ENCODE measurements around the gene MACO1. TPM values are rescaled to one million over a fixed set of nuclear protein-coding genes. Genes with fewer than 3 reads are reported as not detected.

Gene MACO1
- polyA plus RNA-seq, 2 of the 4 experiments (the other 2 are of a cell fraction) = 6.3 to 7.5 TPM

- Histone ChIP-seq H3K27ac (no peak overlapping the region), H3K4me3 (no peak overlapping the region), H3K4me2 (no peak overlapping the region), H3K9me3 (no peaks in the 10 kb centered on the region), H3K4me1 (peaks cover 14% of the 10 kb centered on the region; the same call in 2 of the 3 replicates)
- FAIRE-seq (no peak), ATAC-seq (no peak), DNase-seq (ENCODE audit: low read depth in 1 of 2, low spot score in 1 of 2) (no peak)
- ChIA-PET POLR2A (no interaction called here), CTCF (interaction anchor here (1.4 kb wide), 1 partner anchor 27 kb away, joined by 4 read pairs; no protein-coding TSS in a partner anchor)
- 80% methylated on average over 1 of the region's 3 CpGs for WGBS (ENCODE audit: missing lambda C conversion rate)
- TF ChIP-seq, protein P1, sequence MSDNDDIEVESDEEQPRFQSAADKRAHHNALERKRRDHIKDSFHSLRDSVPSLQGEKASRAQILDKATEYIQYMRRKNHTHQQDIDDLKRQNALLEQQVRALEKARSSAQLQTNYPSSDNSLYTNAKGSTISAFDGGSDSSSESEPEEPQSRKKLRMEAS (IDR thresholded peaks at IDR 0.05) = no peak
- TF ChIP-seq HDAC2 (IDR thresholded peaks at IDR 0.05) = no peak
- no peak for TF ChIP-seq HOXB13 (CRISPR knock-in tag; IDR thresholded peaks at IDR 0.05; ENCODE audit: low read depth)
- no peak for TF ChIP-seq EP300 (IDR thresholded peaks at IDR 0.05)
- no peak for TF ChIP-seq JUN (IDR thresholded peaks at IDR 0.05)
- TF ChIP-seq HOXB5 (CRISPR knock-in tag; IDR thresholded peaks at IDR 0.05) = no peak
- no peak for TF ChIP-seq MAFK (IDR thresholded peaks at IDR 0.05; ENCODE audit: partially characterized antibody)
- no peak for TF ChIP-seq BCL3 (IDR thresholded peaks at IDR 0.05)
Measured at GRCh38 chr1:25545767-25546166, 115.1 kb downstream of the MACO1 start.

DNA sequence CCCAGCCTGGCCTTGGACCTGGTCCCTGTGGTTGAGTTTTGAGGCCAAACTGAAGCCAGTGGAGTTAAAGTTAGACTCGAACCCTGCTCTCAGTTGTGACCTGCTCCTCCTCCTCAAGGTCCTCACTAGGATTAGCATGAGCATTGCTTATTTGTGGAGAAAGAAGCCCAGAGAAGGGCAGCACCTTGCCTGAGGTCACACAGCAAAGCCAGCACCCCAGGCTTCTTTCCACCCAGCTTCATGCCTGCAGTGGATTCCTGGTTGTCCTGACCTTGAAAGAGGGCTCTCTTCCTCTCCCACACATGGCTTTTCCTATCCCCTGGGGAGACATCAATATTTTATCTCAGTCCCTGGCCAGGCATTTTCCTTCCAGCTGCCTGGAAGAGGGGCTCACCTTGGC, 115.5 kb downstream of the MACO1 start:
- Histone ChIP-seq H3K4me3 (no peak overlapping the region), H3K9me3 (no peaks in the 10 kb centered on the region), H3K4me2 (no peak overlapping the region), H3K4me1 (peaks cover 14% of the 10 kb centered on the region; the same call in 2 of the 3 replicates), H3K27ac (no peak overlapping the region)
- FAIRE-seq (no peak), ATAC-seq (no peak), DNase-seq (ENCODE audit: low read depth in 1 of 2, low spot score in 1 of 2) (no peak)
- POLR2A ChIA-PET = no interaction called here
- CTCF ChIA-PET = interaction anchor here (1.4 to 1.7 kb wide), 2 partner anchors 11 to 27 kb away, joined by 4 read pairs; no protein-coding TSS in a partner anchor
- TF ChIP-seq HEYL (CRISPR knock-in tag; IDR thresholded peaks at IDR 0.05) (no peak), JUN (IDR thresholded peaks at IDR 0.05) (no peak), EP300 (IDR thresholded peaks at IDR 0.05) (no peak), CBX2 (IDR thresholded peaks at IDR 0.05; ENCODE audit: borderline replicate concordance, low read depth) (no peak), EHF (CRISPR knock-in tag; IDR thresholded peaks at IDR 0.05) (no peak)
- TF ChIP-seq, protein P2, sequence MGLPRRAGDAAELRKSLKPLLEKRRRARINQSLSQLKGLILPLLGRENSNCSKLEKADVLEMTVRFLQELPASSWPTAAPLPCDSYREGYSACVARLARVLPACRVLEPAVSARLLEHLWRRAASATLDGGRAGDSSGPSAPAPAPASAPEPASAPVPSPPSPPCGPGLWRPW (IDR thresholded peaks at IDR 0.05) = no peak
- 50% methylated on average over 1 of the region's 1 CpG for WGBS (ENCODE audit: missing lambda C conversion rate)

- FAIRE-seq (no peak), ATAC-seq (no peak), DNase-seq (ENCODE audit: low read depth in 1 of 2, low spot score in 1 of 2) (no peak)
- 84% methylated on average over 4 of the region's 4 CpGs for WGBS (ENCODE audit: missing lambda C conversion rate)
- no peak overlapping the region for H3K4me3 ChIP-seq
- TF ChIP-seq HDAC2 (IDR thresholded peaks at IDR 0.05) = no peak
- no peak for TF ChIP-seq NPAS2 (CRISPR knock-in tag; IDR thresholded peaks at IDR 0.05; ENCODE audit: borderline replicate concordance)
- no peak for TF ChIP-seq RFX5 (IDR thresholded peaks at IDR 0.05)
- TF ChIP-seq ZSCAN20 (CRISPR knock-in tag; IDR thresholded peaks at IDR 0.05) = no peak
- no peak for TF ChIP-seq HOXB5 (CRISPR knock-in tag; IDR thresholded peaks at IDR 0.05)
- no peak for TF ChIP-seq EP300 (IDR thresholded peaks at IDR 0.05)
- TF ChIP-seq CTCF (IDR thresholded peaks at IDR 0.05) = no peak
- no peak for TF ChIP-seq RNF2 (IDR thresholded peaks at IDR 0.05; ENCODE audit: borderline replicate concordance, low read depth)
- TF ChIP-seq SREBF2 (IDR thresholded peaks at IDR 0.05) = no peak
- TF ChIP-seq POLR2AphosphoS2 (conservative IDR thresholded peaks at IDR 0.05; ENCODE audit: low read length) = no peak
- no peak for TF ChIP-seq CBX2 (IDR thresholded peaks at IDR 0.05; ENCODE audit: borderline replicate concordance, low read depth)
- no peak for TF ChIP-seq SMC3 (IDR thresholded peaks at IDR 0.05)
- TF ChIP-seq CEBPB (IDR thresholded peaks at IDR 0.05) = no peak
- no peak for TF ChIP-seq NFE2L2 (conservative IDR thresholded peaks at IDR 0.05; ENCODE audit: low read length)
- no peak for TF ChIP-seq JUNB (IDR thresholded peaks at IDR 0.05)
- no peak for TF ChIP-seq RARB (CRISPR knock-in tag; IDR thresholded peaks at IDR 0.05)
- TF ChIP-seq NR3C1 (IDR thresholded peaks at IDR 0.05) = no peak
- no peak for TF ChIP-seq TP53 (CRISPR knock-in tag; IDR thresholded peaks at IDR 0.05)
- TF ChIP-seq RCOR1 (IDR thresholded peaks at IDR 0.05; ENCODE audit: low read depth, low read length) = no peak
- TF ChIP-seq, protein P3, sequence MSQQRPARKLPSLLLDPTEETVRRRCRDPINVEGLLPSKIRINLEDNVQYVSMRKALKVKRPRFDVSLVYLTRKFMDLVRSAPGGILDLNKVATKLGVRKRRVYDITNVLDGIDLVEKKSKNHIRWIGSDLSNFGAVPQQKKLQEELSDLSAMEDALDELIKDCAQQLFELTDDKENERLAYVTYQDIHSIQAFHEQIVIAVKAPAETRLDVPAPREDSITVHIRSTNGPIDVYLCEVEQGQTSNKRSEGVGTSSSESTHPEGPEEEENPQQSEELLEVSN (IDR thresholded peaks at IDR 0.05; ENCODE audit: borderline replicate concordance, low read depth) = no peak
- no peaks in the 10 kb centered on the region for H3K9me3 ChIP-seq
- no peak overlapping the region for H3K27ac ChIP-seq
- peaks cover 11% of the 10 kb centered on the region; the same call in 2 of the 3 replicates for H3K4me1 ChIP-seq
- POLR2A ChIA-PET = no interaction called here
- CTCF ChIA-PET = interaction anchor here (1.1 kb wide), 2 partner anchors 24 to 28 kb away, joined by 6 read pairs; no protein-coding TSS in a partner anchor
- no peak overlapping the region for H3K4me2 ChIP-seq
Measured at GRCh38 chr1:25548601-25549000, 117.9 kb downstream of the MACO1 start.

All from A549 (cell line).